Psoas muscle (tissue), 8 donors: ENCODE data around the gene USP14. TPM values are rescaled to one million over a fixed set of nuclear protein-coding genes. Genes with fewer than 3 reads are reported as not detected.

Experiments used
- ATAC-seq, 4 donors: fragments of 200-7000 bp; cut with Tn5 transposase; one replicate each; pipeline ENCODE4 v1.9.1; 2020; ENCODE audit warnings: moderate library complexity in 3 of 4, mild to moderate bottlenecking in 2 of 4
- DNase-seq, 2 donors: peaks; one replicate each; pipeline ENCODE4 v3.0.0-alpha.2; 2020
- H3K27ac ChIP-seq: fragments of 200-600 bp; one replicate; pipeline ENCODE4 v1.8.0; 2022
- H3K27me3 ChIP-seq, 3 donors: fragments of 200-600 bp in 1 of 3; one replicate each; pipeline versions ENCODE4 v1.6.1 to v1.8.0; 2013 to 2022; ENCODE audit warnings: low read length in 2 of 3, mild to moderate bottlenecking in 2 of 3, moderate library complexity in 1 of 3; ENCODE audit not compliant: insufficient read depth in 3 of 3
- H3K36me3 ChIP-seq, 2 donors: fragments of 200-600 bp in 1 of 2; one replicate each; pipeline versions ENCODE4 v1.6.1 to v1.8.0; 2013 to 2022; ENCODE audit warnings: low read depth in 1 of 2, mild to moderate bottlenecking in 1 of 2, moderate library complexity in 1 of 2; ENCODE audit not compliant: insufficient read depth in 1 of 2
- H3K4me1 ChIP-seq: fragments of 200-600 bp; one replicate; pipeline ENCODE4 v1.8.0; 2022
- H3K4me3 ChIP-seq: fragments of 200-600 bp; one replicate; pipeline ENCODE4 v1.8.0; 2022; ENCODE audit warnings: mild to moderate bottlenecking
- H3K9me3 ChIP-seq: fragments of 200-600 bp; one replicate; pipeline ENCODE4 v1.8.0; 2022
- CTCF ChIP-seq: fragments of 200-600 bp; IDR thresholded peaks from one replicate; pipeline ENCODE4 v1.8.0; 2022; ENCODE audit warnings: antibody characterized with exemption
- WGBS, 3 donors: extraction: QIAGEN DNeasy Blood & Tissue Kit; methylation state at CpG; one replicate each; pipeline versions ENCODE4 v1.1.6 to v1.1.7; 2013; 5-methylcytosine and 5-hydroxymethylcytosine counted together
- intact Hi-C, 2 donors: fragments of 100-400 bp; cut with DNase I; formaldehyde crosslinking; loops; one replicate each; pipeline versions ENCODE4 v1.11.0 to v1.14.2; 2022
- polyA plus RNA-seq, 3 donors: library from polyadenylated mRNA; stranded (reverse); fragments of 200-250 nt; gene quantifications; one replicate each; pipeline ENCODE4 v1.2.3, GENCODE V29; 2013
- total RNA-seq, 4 donors: library from RNA; stranded (reverse); fragmentation: NEBNext Ultra II Directional in 2 of 4; extraction: Animal tissue kit (Norgen Biotek cat#: 25700) in 2 of 4; gene quantifications; one replicate each; pipeline versions ENCODE4 v1.2.1 to v1.2.4, GENCODE V29; 2021 to 2023
- donor health status: healthy with polysubstance abuse.
- donor health status: DM: no; HTN: no; CAD: no; lungs with moderate emphysema.
- donor health status: Bipolar disorder and iron deficiency.
- donor health status: healthy.
- donor health status: DM: yes; HTN: yes; CAD: no.
- donor health status: DM: no; HTN: no; CAD: no.
- donor health status: DM: no; HTN: no; CAD: no.
- donor health status: DM: yes; HTN: yes; CAD: no.

Gene USP14
- total and polyA plus RNA-seq, 7 donors, result 40.7 to 166 (median 73.5) TPM

GRCh38 chr18:251572-251971, 93.2 kb downstream of the USP14 start:
- intact Hi-C loops, result loop anchor here in 1 of 2 donors (5.0 kb wide), 1 partner anchor 34 kb away; no protein-coding TSS in a partner anchor
- Histone ChIP-seq H3K4me1 (no peaks in the 10 kb centered on the region), H3K27ac (no peak overlapping the region), H3K4me3 (no peak overlapping the region), H3K27me3 (no peaks in the 10 kb centered on the region), H3K36me3 (peaks cover 11 to 100% of the 10 kb centered on the region in 2 donors), H3K9me3 (no peaks in the 10 kb centered on the region)
- 97 to 99% (median 98%) methylated on average over 5 of the region's 5 CpGs for WGBS, 3 donors
- ATAC-seq (no peak), DNase-seq (no peak)
- no peak for TF ChIP-seq CTCF

GRCh38 chr18:253121-253520, 94.8 kb downstream of the USP14 start:
- WGBS, 3 donors, result 87 to 100% (median 91%) methylated on average over 1 of the region's 1 CpG
- intact Hi-C loops, result loop anchor here in 1 of 2 donors (5.0 kb wide), 1 partner anchor 36 kb away; no protein-coding TSS in a partner anchor
- H3K36me3 ChIP-seq, result peaks cover 7 to 100% of the 10 kb centered on the region in 2 donors

DNA sequence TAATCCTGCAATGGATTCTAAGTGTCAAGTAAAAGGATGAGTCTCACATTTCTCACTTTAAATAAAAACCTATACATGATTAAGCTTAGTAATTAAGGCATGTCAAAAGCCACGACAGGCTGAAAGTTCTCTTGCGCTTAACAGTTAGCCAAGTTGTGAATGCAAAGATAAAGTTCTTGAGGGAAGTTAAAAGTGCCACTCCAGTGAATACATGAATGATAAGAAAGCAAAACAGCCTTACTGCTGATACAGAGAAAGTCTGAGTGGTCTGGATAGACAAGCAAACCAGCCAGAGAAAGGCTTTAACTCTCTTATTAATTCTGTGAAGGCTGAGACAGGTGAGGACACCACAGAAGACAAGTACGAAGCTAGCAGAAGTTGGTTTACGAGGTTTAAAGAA, 96.8 kb downstream of the USP14 start:
- H3K27ac ChIP-seq, result no peak overlapping the region
- ATAC-seq (no peak), DNase-seq (no peak)
- peaks cover 7 to 100% of the 10 kb centered on the region in 2 donors for H3K36me3 ChIP-seq
- H3K4me1 ChIP-seq, result no peaks in the 10 kb centered on the region
- no peaks in the 10 kb centered on the region for H3K27me3 ChIP-seq
- no peaks in the 10 kb centered on the region for H3K9me3 ChIP-seq
- no peak for TF ChIP-seq CTCF
- WGBS, 3 donors, result 90 to 99% (median 93%) methylated on average over 4 of the region's 4 CpGs
- intact Hi-C loops, result loop anchor here in 1 of 2 donors (5.0 kb wide), 1 partner anchor 38 kb away; no protein-coding TSS in a partner anchor
- H3K4me3 ChIP-seq, result no peak overlapping the region

More at GRCh38 chr18:253121-253520, 94.8 kb downstream of the USP14 start:
- no peaks in the 10 kb centered on the region for H3K4me1 ChIP-seq
- no peaks in the 10 kb centered on the region for H3K27me3 ChIP-seq
- H3K4me3 ChIP-seq, result no peak overlapping the region
- no peak for DNase-seq
- no peaks in the 10 kb centered on the region for H3K9me3 ChIP-seq
- no peak for ATAC-seq
- H3K27ac ChIP-seq, result no peak overlapping the region
- TF ChIP-seq CTCF, result no peak

DNA sequence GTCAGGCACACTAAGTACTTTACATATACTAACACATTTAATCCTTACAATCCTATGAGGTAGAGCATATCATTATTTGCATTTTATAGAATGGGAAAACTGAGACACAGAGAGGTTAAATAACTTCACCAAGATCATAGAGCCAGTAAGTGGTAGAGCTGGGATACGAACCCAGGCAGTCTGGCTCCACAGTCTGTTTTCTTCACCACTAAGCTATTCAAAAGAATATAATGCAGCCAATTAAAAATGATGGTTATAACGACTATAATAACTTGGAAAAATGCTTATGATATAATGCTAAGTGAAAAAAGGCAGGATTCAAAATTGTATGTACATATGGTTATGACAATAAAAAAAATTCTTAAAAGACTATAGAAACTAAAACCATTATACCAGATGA, 102.2 kb downstream of the USP14 start:
- WGBS, 3 donors, result 73 to 80% (median 76%) methylated on average over 2 of the region's 2 CpGs
- H3K4me3 ChIP-seq, result no peak overlapping the region
- H3K27me3 ChIP-seq, result no peaks in the 10 kb centered on the region
- TF ChIP-seq CTCF, result no peak
- DNase-seq (no peak), ATAC-seq (no peak)
- H3K9me3 ChIP-seq, result no peaks in the 10 kb centered on the region
- no peak overlapping the region for H3K27ac ChIP-seq
- intact Hi-C loops, result no loop called here
- no peaks in the 10 kb centered on the region for H3K4me1 ChIP-seq
- peaks cover 2 to 93% of the 10 kb centered on the region in 2 donors for H3K36me3 ChIP-seq
